IMR-90 (cell line): Measurements from ENCODE around the gene TASOR.

Source experiments
- CEBPB ChIP-seq: IDR thresholded peaks from 2 replicates; pipeline ENCODE4 v1.6.1; 2012; ENCODE audit warnings: low read depth, low read length, improper control_type of control experiment
- CTCF ChIP-seq: conservative IDR thresholded peaks from 2 replicates; pipeline ENCODE4 v1.5.1; 2012; ENCODE audit warnings: mild to moderate bottlenecking, low read depth, low read length, improper control_type of control experiment
- ELK1 ChIP-seq: fragments of 150-350 bp; IDR thresholded peaks from 2 replicates; pipeline ENCODE4 v1.6.1; 2016; ENCODE audit warnings: low read depth, mild to moderate bottlenecking, low read length, moderate library complexity, borderline replicate concordance
- FOS ChIP-seq: fragments of 150-350 bp; IDR thresholded peaks from 2 replicates; pipeline ENCODE4 v1.6.1; 2016; ENCODE audit warnings: low read depth, low read length
- MAFK ChIP-seq: IDR thresholded peaks from 2 replicates; pipeline ENCODE4 v1.6.1; 2012; ENCODE audit warnings: low read depth, low read length, improper control_type of control experiment
- MAZ ChIP-seq: IDR thresholded peaks from 2 replicates; pipeline ENCODE4 v1.6.1; 2012; ENCODE audit warnings: low read depth, mild to moderate bottlenecking, low read length, improper control_type of control experiment, moderate library complexity, borderline replicate concordance
- MXI1 ChIP-seq: IDR thresholded peaks from 2 replicates; pipeline ENCODE4 v1.6.1; 2012; ENCODE audit warnings: low read depth, mild to moderate bottlenecking, low read length, moderate library complexity, borderline replicate concordance
- NFE2L2 ChIP-seq: fragments of 150-350 bp; IDR thresholded peaks from 2 replicates; pipeline ENCODE4 v1.6.1; 2016; ENCODE audit warnings: low read depth, mild to moderate bottlenecking, low read length
- POLR2A ChIP-seq: IDR thresholded peaks from 2 replicates; pipeline ENCODE4 v1.6.1; 2012; ENCODE audit warnings: mild to moderate bottlenecking, low read depth, low read length
- RAD21 ChIP-seq: IDR thresholded peaks from 2 replicates; pipeline ENCODE4 v1.6.1; 2012; ENCODE audit warnings: low read length, improper control_type of control experiment
- RCOR1 ChIP-seq: IDR thresholded peaks from 2 replicates; pipeline ENCODE4 v1.6.1; 2012; ENCODE audit warnings: mild to moderate bottlenecking, low read length, improper control_type of control experiment; ENCODE audit not compliant: insufficient replicate concordance
- RFX5 ChIP-seq: IDR thresholded peaks from 2 replicates; pipeline ENCODE4 v1.8.0; 2012; ENCODE audit warnings: low read depth, mild to moderate bottlenecking, low read length, moderate library complexity
- SMC3 ChIP-seq: fragments of 150-350 bp; IDR thresholded peaks from 2 replicates; pipeline ENCODE4 v1.6.1; 2016; ENCODE audit warnings: low read depth, mild to moderate bottlenecking, antibody characterized with exemption, low read length, moderate library complexity
- USF2 ChIP-seq: fragments of 150-350 bp; IDR thresholded peaks from 2 replicates; pipeline ENCODE4 v1.6.1; 2017; ENCODE audit warnings: mild to moderate bottlenecking, antibody characterized with exemption, low read length, low read depth

GRCh38 chr3:56682462-56683121, 473 bp downstream of the TASOR start:
- 0 out of 2 replicates have a peak, but pooled peaks have one; percentile 1 for TF ChIP-seq CTCF
- peak; percentile 88 for TF ChIP-seq POLR2A
- no peak for TF ChIP-seq CEBPB
- TF ChIP-seq SMC3: no peak
- TF ChIP-seq FOS: no peak
- TF ChIP-seq USF2: no peak
- TF ChIP-seq RFX5: no peak
- TF ChIP-seq NFE2L2: no peak
- no peak for TF ChIP-seq MXI1
- TF ChIP-seq RAD21: no peak
- 0 out of 2 replicates have a peak, but pooled peaks have one; percentile 52 for TF ChIP-seq MAZ
- no peak for TF ChIP-seq RCOR1
- TF ChIP-seq MAFK: no peak
- no peak for TF ChIP-seq ELK1
